B cell (primary cell): ENCODE data around the gene RUNDC3A. TPM values are rescaled to one million over a fixed set of nuclear protein-coding genes. Genes with fewer than 3 reads are reported as not detected.

Experiments used
- ATAC-seq: fragments of 200-7000 bp; cut with Tn5 transposase; one replicate; pipeline ENCODE4 v1.10.0; 2021; ENCODE audit warnings: low read depth, mild to moderate bottlenecking, moderate number of reproducible peaks, moderate library complexity
- CTCF ChIA-PET: fragments of 350-600 bp; sonication (Branson Sonifier 250); formaldehyde crosslinking; loops from one replicate; lab custom pipeline; 2021; ENCODE audit warnings: antibody characterized with exemption, inconsistent platforms; lab: Charles Lee
- POLR2A ChIA-PET: fragments of 350-600 bp; sonication (Branson Sonifier 250); formaldehyde crosslinking; loops from one replicate; lab custom pipeline; 2021; ENCODE audit warnings: antibody characterized with exemption; lab: Charles Lee
- DNase-seq: peaks from one replicate; pipeline ENCODE4 v3.0.0; 2013
- H2AFZ ChIP-seq: 2 replicates; pipeline ENCODE4 v1.6.1; 2012; ENCODE audit warnings: mild to moderate bottlenecking, low read depth, low read length; ENCODE audit not compliant: insufficient read depth, poor library complexity, severe bottlenecking
- H3K27ac ChIP-seq, 2 donors: 1 replicate in 1 of 2; 2 replicates in 1 of 2; pipeline ENCODE4 v1.5.1; 2012 to 2013; ENCODE audit warnings: low read length in 2 of 2, mild to moderate bottlenecking in 2 of 2, moderate library complexity in 1 of 2
- H3K27me3 ChIP-seq, 4 experiments: fragments of 200-600 bp in 1 of 4; sonication (generic) in 1 of 4; replicated peaks in 1 of 4; 1 replicate in 2 of 4; 2 replicates in 2 of 4; pipeline versions ENCODE4 v1.6.1 to v1.7.0; 2013 to 2016; ENCODE audit warnings: low read length in 3 of 4, mild to moderate bottlenecking in 2 of 4, mixed read lengths in 1 of 4, moderate library complexity in 1 of 4; ENCODE audit not compliant: insufficient read depth in 4 of 4, control insufficient read depth in 3 of 4; ENCODE audit errors: control extremely low read depth in 1 of 4
- H3K36me3 ChIP-seq, 2 experiments: replicated peaks in 1 of 2; 1 replicate in 1 of 2; 2 replicates in 1 of 2; pipeline versions ENCODE4 v1.6.1 to v1.7.1; 2013; ENCODE audit warnings: low read length in 1 of 2; ENCODE audit not compliant: insufficient read depth in 2 of 2, control insufficient read depth in 1 of 2; ENCODE audit errors: control extremely low read depth in 1 of 2, extremely low read depth in 1 of 2
- H3K4me1 ChIP-seq, 2 donors: fragments of 200-600 bp in 1 of 2; sonication (generic) in 1 of 2; 1 replicate in 1 of 2; 2 replicates in 1 of 2; pipeline versions ENCODE4 v1.5.1 to v1.6.1; 2013 to 2017; ENCODE audit warnings: low read length in 2 of 2; ENCODE audit not compliant: control insufficient read depth in 2 of 2, insufficient read depth in 2 of 2
- H3K4me2 ChIP-seq: replicated peaks from 2 replicates; pipeline ENCODE3; 2012; ENCODE audit warnings: mild to moderate bottlenecking, low read depth, low read length; ENCODE audit not compliant: poor library complexity, severe bottlenecking
- H3K4me3 ChIP-seq, 5 experiments: fragments of 200-600 bp in 1 of 5; sonication (generic) in 1 of 5; 1 replicate in 3 of 5; 2 replicates in 2 of 5; pipeline versions ENCODE4 v1.5.1 to v1.7.0; 2011 to 2016; ENCODE audit warnings: low read length in 4 of 5, mild to moderate bottlenecking in 4 of 5, low read depth in 2 of 5, control low read depth in 1 of 5, moderate library complexity in 1 of 5; ENCODE audit not compliant: insufficient read depth in 1 of 5; ENCODE audit errors: control extremely low read depth in 1 of 5, extremely low read depth in 1 of 5
- H3K79me2 ChIP-seq: fragments of 200-600 bp; sonication (generic); one replicate; pipeline ENCODE4 v1.6.0; 2016; ENCODE audit warnings: low read length; ENCODE audit not compliant: control insufficient read depth, insufficient read depth
- H3K9ac ChIP-seq: fragments of 200-600 bp; sonication (generic); 2 replicates; pipeline ENCODE4 v1.6.1; 2017; ENCODE audit warnings: mild to moderate bottlenecking, low read length, moderate library complexity
- H3K9me3 ChIP-seq, 3 donors: one replicate each; pipeline versions ENCODE4 v1.6.1 to v1.7.1; 2013; ENCODE audit warnings: low read length in 2 of 3; ENCODE audit not compliant: control insufficient read depth in 2 of 3, insufficient read depth in 1 of 3; ENCODE audit errors: control extremely low read depth in 1 of 3
- H4K20me1 ChIP-seq: 2 replicates; pipeline ENCODE4 v1.6.0; 2012; ENCODE audit warnings: mild to moderate bottlenecking, low read length; ENCODE audit not compliant: insufficient read depth, control insufficient read depth, poor library complexity, severe bottlenecking
- H3K27ac Mint-ChIP-seq: one replicate; pipeline ENCODE4 v1.8.0; 2021; ENCODE audit warnings: mixed read lengths
- H3K27me3 Mint-ChIP-seq: one replicate; pipeline ENCODE4 v1.8.0; 2021; ENCODE audit warnings: mixed read lengths
- H3K4me1 Mint-ChIP-seq: one replicate; pipeline ENCODE4 v1.8.0; 2021; ENCODE audit warnings: mixed read lengths
- H3K4me3 Mint-ChIP-seq: one replicate; pipeline ENCODE4 v1.8.0; 2021; ENCODE audit warnings: mixed read lengths
- H3K9me3 Mint-ChIP-seq: one replicate; pipeline ENCODE4 v1.8.0; 2022; ENCODE audit warnings: mixed read lengths; ENCODE audit not compliant: insufficient read depth
- EZH2 ChIP-seq: IDR thresholded peaks from 2 replicates; pipeline ENCODE4 v1.6.1; 2012; ENCODE audit warnings: borderline replicate concordance, low read depth, mild to moderate bottlenecking, moderate library complexity, low read length; ENCODE audit not compliant: insufficient read depth, poor library complexity, severe bottlenecking
- WGBS: methylation state at CpG from one replicate; pipeline ENCODE4 v1.1.5; 2013; ENCODE audit warnings: missing lambda C conversion rate; ENCODE audit not compliant: insufficient coverage; 5-methylcytosine and 5-hydroxymethylcytosine counted together
- intact Hi-C: fragments of 100-400 bp; cut with micrococcal nuclease; formaldehyde crosslinking; loops from one replicate; pipeline ENCODE4 v1.10.0; 2022
- polyA plus RNA-seq: library from polyadenylated mRNA; depleted of rRNA; stranded (reverse); fragments of >200 nt; gene quantifications from 2 replicates; pipeline ENCODE4 v1.2.3, GENCODE V29; 2012
- total RNA-seq, 2 donors: library from RNA; stranded (reverse); fragments of 120-200 nt in 1 of 2; gene quantifications; 1 replicate in 1 of 2; 2 replicates in 1 of 2; pipeline versions ENCODE4 v1.2.3 to v1.2.4, GENCODE V29; 2013 to 2022
- TF ChIP-seq, protein P1 (sequence below): fragments of 200-600 bp; IDR thresholded peaks from one replicate; pipeline ENCODE4 v1.8.0; 2022; ENCODE audit warnings: antibody characterized with exemption, mild to moderate bottlenecking

The RUNDC3A gene
- total and polyA plus RNA-seq, 2 donors (not counting 1 experiment from before 2014, with no cell fraction given) = 0.19 TPM; not detected in 1

DNA sequence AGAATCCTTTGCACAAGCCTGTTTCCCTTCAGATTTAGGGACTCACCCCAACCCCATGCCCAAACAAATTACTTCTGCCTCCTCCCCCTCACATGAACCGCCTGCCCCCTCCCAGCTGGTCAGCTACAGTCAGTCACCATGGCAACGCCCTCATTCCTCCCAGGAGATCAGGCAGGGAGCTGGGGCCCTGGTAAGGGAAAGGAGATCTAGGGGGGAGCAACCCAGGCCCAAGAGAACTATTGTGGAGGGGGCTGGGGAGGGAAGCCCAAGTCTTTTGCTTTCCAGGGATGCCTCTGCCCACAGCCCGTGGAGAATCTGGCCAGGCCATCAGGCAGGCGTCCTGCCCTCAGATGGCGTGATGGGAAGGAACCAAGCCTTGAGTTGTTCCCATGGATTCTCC, 52.4 kb downstream of the RUNDC3A start:
- peaks cover 11% of the 10 kb centered on the region for H3K4me1 Mint-ChIP-seq
- no peak for DNase-seq
- 94% methylated on average over 3 of the region's 5 CpGs for WGBS
- H3K4me2 ChIP-seq = no peak overlapping the region
- H3K4me1 ChIP-seq = peaks cover 10 to 20% of the 10 kb centered on the region in 2 donors
- ChIA-PET POLR2A (no interaction called here), CTCF (interaction anchor here (1.1 to 6.2 kb wide), 2 partner anchors 9 to 151 kb away, joined by 3 to 52 read pairs; no protein-coding TSS in a partner anchor)
- intact Hi-C loops = no loop called here
- peaks cover 0 to 30% (median 8%) of the 10 kb centered on the region in 4 experiments for H3K27me3 ChIP-seq
- no peak overlapping the region for H3K9ac ChIP-seq
- no peaks in the 10 kb centered on the region for H4K20me1 ChIP-seq
- ATAC-seq = no peak
- H3K9me3 ChIP-seq = no peaks in the 10 kb centered on the region
- no peaks in the 10 kb centered on the region for H3K36me3 ChIP-seq
- H3K4me3 Mint-ChIP-seq = no peak overlapping the region
- peaks cover 18% of the 10 kb centered on the region for H3K27me3 Mint-ChIP-seq
- H3K27ac ChIP-seq = no peak overlapping the region
- H3K27ac Mint-ChIP-seq = no peak overlapping the region
- H3K9me3 Mint-ChIP-seq = no peaks in the 10 kb centered on the region
- no peak overlapping the region for H2AFZ ChIP-seq
- TF ChIP-seq EZH2 = no peak
- TF ChIP-seq, protein P1, sequence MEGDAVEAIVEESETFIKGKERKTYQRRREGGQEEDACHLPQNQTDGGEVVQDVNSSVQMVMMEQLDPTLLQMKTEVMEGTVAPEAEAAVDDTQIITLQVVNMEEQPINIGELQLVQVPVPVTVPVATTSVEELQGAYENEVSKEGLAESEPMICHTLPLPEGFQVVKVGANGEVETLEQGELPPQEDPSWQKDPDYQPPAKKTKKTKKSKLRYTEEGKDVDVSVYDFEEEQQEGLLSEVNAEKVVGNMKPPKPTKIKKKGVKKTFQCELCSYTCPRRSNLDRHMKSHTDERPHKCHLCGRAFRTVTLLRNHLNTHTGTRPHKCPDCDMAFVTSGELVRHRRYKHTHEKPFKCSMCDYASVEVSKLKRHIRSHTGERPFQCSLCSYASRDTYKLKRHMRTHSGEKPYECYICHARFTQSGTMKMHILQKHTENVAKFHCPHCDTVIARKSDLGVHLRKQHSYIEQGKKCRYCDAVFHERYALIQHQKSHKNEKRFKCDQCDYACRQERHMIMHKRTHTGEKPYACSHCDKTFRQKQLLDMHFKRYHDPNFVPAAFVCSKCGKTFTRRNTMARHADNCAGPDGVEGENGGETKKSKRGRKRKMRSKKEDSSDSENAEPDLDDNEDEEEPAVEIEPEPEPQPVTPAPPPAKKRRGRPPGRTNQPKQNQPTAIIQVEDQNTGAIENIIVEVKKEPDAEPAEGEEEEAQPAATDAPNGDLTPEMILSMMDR = no peak
- no peak overlapping the region for H3K4me3 ChIP-seq
- H3K79me2 ChIP-seq = no peaks in the 10 kb centered on the region
